Measurements from ENCODE around the gene KCNRG.
"Not testable (repeated sequence)": the region's sequence is repeated elsewhere in the genome, so short reads cannot be mapped to it uniquely, and the experiment has no call there.

DNA sequence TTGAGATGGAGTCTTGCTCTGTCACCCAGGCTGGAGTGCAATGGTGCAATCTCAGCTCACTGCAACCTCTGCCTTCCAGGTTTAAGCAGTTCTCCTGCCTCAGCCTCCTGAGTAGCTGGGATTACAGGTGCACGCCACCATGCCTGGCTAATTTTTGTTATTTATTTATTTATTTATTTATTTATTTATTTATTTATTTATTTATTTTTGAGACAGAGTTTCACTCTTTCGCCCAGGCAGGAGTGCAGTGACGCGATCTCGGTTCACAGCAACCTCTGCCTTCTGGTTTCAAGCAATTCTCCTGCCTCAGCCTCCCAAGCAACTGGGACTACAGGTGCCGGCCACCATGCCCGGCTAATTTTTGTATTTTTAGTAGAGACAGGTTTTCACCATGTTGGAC lies 47.1 kb downstream of the KCNRG start:
- TF ChIP-seq, protein P1, sequence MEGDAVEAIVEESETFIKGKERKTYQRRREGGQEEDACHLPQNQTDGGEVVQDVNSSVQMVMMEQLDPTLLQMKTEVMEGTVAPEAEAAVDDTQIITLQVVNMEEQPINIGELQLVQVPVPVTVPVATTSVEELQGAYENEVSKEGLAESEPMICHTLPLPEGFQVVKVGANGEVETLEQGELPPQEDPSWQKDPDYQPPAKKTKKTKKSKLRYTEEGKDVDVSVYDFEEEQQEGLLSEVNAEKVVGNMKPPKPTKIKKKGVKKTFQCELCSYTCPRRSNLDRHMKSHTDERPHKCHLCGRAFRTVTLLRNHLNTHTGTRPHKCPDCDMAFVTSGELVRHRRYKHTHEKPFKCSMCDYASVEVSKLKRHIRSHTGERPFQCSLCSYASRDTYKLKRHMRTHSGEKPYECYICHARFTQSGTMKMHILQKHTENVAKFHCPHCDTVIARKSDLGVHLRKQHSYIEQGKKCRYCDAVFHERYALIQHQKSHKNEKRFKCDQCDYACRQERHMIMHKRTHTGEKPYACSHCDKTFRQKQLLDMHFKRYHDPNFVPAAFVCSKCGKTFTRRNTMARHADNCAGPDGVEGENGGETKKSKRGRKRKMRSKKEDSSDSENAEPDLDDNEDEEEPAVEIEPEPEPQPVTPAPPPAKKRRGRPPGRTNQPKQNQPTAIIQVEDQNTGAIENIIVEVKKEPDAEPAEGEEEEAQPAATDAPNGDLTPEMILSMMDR (optimal IDR thresholded peaks at IDR 0.05 in 1 of 3, IDR thresholded peaks at IDR 0.05 in 1 of 3, conservative IDR thresholded peaks at IDR 0.05 in 1 of 3; ENCODE audit: extremely low read depth in 1 of 3, insufficient read depth in 2 of 3, low read length in 3 of 3): not testable (repeated sequence)
- not testable (repeated sequence) for TF ChIP-seq EZH2 (IDR thresholded peaks at IDR 0.05; ENCODE audit: low read length)
